Neural progenitor cell (in vitro differentiated cells): ENCODE data around the gene BAK1.

Source experiments
- EZH2phosphoT487 ChIP-seq: fragments of 200-600 bp; sonication (generic); IDR thresholded peaks from 2 replicates; pipeline ENCODE4 v1.6.1; 2017; ENCODE audit warnings: antibody characterized with exemption
- TF ChIP-seq, protein P1 (sequence below): fragments of 200-600 bp; sonication (generic); IDR thresholded peaks from 2 replicates; pipeline ENCODE4 v1.5.1; 2017; ENCODE audit warnings: antibody characterized with exemption, mild to moderate bottlenecking

DNA sequence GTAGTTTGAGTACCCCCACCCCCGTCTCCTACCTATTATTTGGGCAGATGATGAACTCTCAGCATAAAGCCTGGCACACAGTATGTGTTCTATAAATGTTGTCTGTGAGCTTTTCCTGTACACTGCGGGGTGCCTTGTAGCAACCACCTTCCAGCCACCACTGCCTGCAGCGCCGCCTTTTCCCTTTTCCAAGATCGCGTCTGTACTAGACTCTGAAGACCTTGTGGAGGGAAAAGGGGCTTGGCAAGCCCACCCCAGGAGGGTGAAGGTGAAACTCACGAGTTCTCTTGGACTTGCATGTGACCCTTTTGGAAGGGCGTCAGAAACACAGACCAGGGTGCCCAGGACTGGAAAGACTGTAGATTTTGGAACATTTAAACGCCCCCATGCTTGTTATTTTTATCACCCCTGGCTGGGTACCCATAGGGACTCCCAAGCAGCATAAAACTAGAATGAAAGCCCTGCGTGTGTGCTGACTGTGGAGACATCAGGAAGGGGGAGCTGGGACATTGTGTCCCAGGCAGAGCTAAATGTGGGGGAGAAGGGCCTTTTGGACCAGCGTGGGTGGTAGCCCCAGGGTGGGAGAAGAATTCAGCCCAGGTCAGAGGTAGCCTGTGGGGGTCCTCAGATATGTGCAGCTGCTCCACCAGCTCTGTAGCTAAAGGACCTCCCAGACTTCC is 8.3 kb downstream of the BAK1 start:
- TF ChIP-seq, protein P1, sequence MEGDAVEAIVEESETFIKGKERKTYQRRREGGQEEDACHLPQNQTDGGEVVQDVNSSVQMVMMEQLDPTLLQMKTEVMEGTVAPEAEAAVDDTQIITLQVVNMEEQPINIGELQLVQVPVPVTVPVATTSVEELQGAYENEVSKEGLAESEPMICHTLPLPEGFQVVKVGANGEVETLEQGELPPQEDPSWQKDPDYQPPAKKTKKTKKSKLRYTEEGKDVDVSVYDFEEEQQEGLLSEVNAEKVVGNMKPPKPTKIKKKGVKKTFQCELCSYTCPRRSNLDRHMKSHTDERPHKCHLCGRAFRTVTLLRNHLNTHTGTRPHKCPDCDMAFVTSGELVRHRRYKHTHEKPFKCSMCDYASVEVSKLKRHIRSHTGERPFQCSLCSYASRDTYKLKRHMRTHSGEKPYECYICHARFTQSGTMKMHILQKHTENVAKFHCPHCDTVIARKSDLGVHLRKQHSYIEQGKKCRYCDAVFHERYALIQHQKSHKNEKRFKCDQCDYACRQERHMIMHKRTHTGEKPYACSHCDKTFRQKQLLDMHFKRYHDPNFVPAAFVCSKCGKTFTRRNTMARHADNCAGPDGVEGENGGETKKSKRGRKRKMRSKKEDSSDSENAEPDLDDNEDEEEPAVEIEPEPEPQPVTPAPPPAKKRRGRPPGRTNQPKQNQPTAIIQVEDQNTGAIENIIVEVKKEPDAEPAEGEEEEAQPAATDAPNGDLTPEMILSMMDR, result no peak
- no peak for TF ChIP-seq EZH2phosphoT487
